GM12891 (cell line): ENCODE measurements around the gene CHCHD4.

Source experiments
- PAX5 ChIP-seq: IDR thresholded peaks from 2 replicates; pipeline ENCODE4 v1.6.1; 2011; ENCODE audit warnings: low read length, moderate library complexity, mild to moderate bottlenecking; ENCODE audit not compliant: insufficient read depth, severe bottlenecking
- POLR2A ChIP-seq: IDR thresholded peaks from 2 replicates; pipeline ENCODE4 v1.6.1; 2011; ENCODE audit warnings: low read depth, low read length, control low read depth
- POLR2AphosphoS5 ChIP-seq: IDR thresholded peaks from 2 replicates; pipeline ENCODE4 v1.6.1; 2011; ENCODE audit warnings: low read depth, low read length, control low read depth
- POU2F2 ChIP-seq: IDR thresholded peaks from 2 replicates; pipeline ENCODE4 v1.6.1; 2011; ENCODE audit warnings: low read depth, mild to moderate bottlenecking, control low read depth, low read length, moderate library complexity
- SPI1 ChIP-seq: IDR thresholded peaks from 2 replicates; pipeline ENCODE4 v1.6.1; 2011; ENCODE audit warnings: low read depth, low read length, control low read depth
- TAF1 ChIP-seq: IDR thresholded peaks from 2 replicates; pipeline ENCODE4 v1.6.1; 2011; ENCODE audit warnings: low read depth, low read length, control low read depth

GRCh38 chr3:14170531-14171159 is 46.0 kb upstream of the CHCHD4 start:
- no peak for TF ChIP-seq POLR2A
- no peak for TF ChIP-seq POLR2AphosphoS5
- no peak for TF ChIP-seq POU2F2
- no peak for TF ChIP-seq SPI1
- TF ChIP-seq TAF1: no peak
- TF ChIP-seq PAX5: no peak
